ENCODE data around the gene C14orf119.

DNA sequence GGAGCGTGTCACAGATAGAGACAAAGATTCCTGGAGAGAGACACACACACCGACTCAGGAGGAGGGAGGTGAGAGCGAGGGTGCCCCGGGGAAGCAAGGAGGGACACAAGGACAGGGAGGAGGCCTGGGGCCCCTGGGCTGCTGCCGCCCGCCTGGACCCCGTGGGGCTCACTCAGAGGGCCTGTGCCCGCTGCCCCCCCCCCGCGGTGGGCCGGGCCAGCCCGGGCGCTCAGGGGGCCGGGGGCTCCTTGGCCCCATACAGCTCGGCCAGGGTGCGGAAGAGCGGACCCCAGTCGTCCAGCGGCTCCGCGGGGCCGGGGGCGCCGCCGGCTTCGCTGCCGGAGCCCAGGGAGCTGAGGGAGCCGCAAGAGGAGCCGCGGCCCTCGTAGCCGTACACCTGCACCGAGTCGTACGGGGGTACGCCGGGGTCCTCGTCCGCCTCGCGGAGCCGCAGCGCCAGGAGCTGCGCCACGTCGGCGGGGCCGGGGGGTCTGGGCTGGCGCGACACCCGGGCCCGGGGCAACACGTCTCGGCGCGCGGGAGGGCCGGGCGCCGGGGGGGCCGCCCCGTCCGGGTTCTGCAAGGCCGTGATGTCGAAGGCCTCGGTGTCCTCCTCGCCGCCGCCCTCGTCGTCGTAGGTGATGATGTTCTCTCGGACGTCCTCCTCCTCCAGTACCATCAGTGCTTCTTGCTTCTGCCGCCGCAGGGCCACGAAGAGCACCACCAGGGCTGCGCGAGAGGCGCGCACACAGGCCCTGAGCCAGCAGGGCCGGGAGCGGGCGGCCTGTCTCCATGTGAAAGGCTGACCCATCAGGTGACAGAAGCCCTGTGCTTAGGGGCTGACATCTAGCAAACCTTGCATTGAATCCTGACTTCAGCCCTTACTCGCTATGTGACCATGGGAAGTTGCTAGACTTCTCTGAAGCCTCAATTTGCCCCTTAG lies 47.3 kb upstream of the C14orf119 start:
- TF ChIP-seq, protein P1, sequence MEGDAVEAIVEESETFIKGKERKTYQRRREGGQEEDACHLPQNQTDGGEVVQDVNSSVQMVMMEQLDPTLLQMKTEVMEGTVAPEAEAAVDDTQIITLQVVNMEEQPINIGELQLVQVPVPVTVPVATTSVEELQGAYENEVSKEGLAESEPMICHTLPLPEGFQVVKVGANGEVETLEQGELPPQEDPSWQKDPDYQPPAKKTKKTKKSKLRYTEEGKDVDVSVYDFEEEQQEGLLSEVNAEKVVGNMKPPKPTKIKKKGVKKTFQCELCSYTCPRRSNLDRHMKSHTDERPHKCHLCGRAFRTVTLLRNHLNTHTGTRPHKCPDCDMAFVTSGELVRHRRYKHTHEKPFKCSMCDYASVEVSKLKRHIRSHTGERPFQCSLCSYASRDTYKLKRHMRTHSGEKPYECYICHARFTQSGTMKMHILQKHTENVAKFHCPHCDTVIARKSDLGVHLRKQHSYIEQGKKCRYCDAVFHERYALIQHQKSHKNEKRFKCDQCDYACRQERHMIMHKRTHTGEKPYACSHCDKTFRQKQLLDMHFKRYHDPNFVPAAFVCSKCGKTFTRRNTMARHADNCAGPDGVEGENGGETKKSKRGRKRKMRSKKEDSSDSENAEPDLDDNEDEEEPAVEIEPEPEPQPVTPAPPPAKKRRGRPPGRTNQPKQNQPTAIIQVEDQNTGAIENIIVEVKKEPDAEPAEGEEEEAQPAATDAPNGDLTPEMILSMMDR (IDR thresholded peaks at IDR 0.05) = no peak
- no peak for TF ChIP-seq POLR2A (IDR thresholded peaks at IDR 0.05)
